GM23338 (cell line): ENCODE data around the gene SNX10.

ENCODE experiments used
- CREB1 ChIP-seq: fragments of 250-450 bp; sonication (Bioruptor Pico); IDR thresholded peaks from 2 replicates; pipeline ENCODE4 v1.5.0; 2020; ENCODE audit warnings: low read depth, mild to moderate bottlenecking, moderate library complexity
- CTCF ChIP-seq, 2 experiments: fragments of 200-600 bp in 1 of 2; sonication (generic) in 1 of 2; conservative IDR thresholded peaks; 2 replicates each; pipeline versions ENCODE4 v1.5.1 to v1.6.1; 2016 to 2017; ENCODE audit warnings: antibody characterized with exemption in 2 of 2, low read depth in 2 of 2, mild to moderate bottlenecking in 2 of 2, moderate library complexity in 1 of 2
- ETS1 ChIP-seq: IDR thresholded peaks from 2 replicates; pipeline ENCODE4 v1.6.1; 2016; ENCODE audit warnings: antibody characterized with exemption
- POLR2AphosphoS5 ChIP-seq: IDR thresholded peaks from 2 replicates; pipeline ENCODE4 v1.6.1; 2016; ENCODE audit warnings: antibody characterized with exemption, low read depth
- REST ChIP-seq: IDR thresholded peaks from one replicate; pipeline ENCODE4 v1.6.1; 2018; ENCODE audit warnings: antibody characterized with exemption; ENCODE audit not compliant: unreplicated experiment

GRCh38 chr7:26280723-26281122 is 10.9 kb upstream of the SNX10 start:
- TF ChIP-seq POLR2AphosphoS5 (no peak), CTCF (conservative IDR thresholded peaks at IDR 0.05; ENCODE audit: low read depth in 2 of 2) (no peak), ETS1 (no peak), CREB1 (CRISPR knock-in tag) (no peak), REST (no peak)
